ENCODE measurements around the gene CNTNAP5.

Gene CNTNAP5

DNA sequence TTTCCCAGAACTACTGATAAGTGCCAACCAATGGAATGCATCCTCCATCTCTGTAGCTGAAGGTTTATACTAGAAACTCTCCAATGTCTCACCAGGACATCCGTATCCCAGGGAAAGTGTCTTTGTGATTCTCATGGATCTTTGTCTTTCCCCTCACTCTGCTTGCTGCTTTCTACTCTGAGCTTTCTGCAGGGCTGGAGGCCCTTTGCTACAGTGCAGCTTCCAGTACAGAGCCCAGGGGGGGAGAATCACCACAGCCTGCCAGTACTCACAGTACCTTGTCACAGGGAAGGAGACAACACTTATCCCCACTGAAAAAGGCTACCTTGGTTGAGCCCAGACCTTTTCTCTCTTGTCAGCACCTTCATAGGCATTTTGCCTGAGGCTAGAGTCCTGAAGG lies 627.0 kb downstream of the CNTNAP5 start:
- Histone ChIP-seq H2BK12ac (ENCODE audit: low read length in 2 of 2) (no peak overlapping the region), H3K9me3 (ENCODE audit: control insufficient read depth, low read length) (peaks cover under 1% of the 10 kb centered on the region), H3K9ac (ENCODE audit: low read length) (no peak overlapping the region), H2AK5ac (ENCODE audit: low read length, severe bottlenecking) (no peak overlapping the region), H3K18ac (ENCODE audit: low read depth in 1 of 2, low read length in 2 of 2) (no peak overlapping the region), H2BK120ac (ENCODE audit: low read depth, low read length) (no peak overlapping the region), H3K79me1 (replicated peaks; ENCODE audit: low read length, poor library complexity, severe bottlenecking) (no peaks in the 10 kb centered on the region), H3K4me2 (ENCODE audit: low read length, poor library complexity, severe bottlenecking) (no peak overlapping the region), H3K4ac (ENCODE audit: low read depth in 1 of 2, low read length in 2 of 2) (no peak overlapping the region), H2AFZ (ENCODE audit: low read depth, low read length) (no peak overlapping the region), H3K14ac (ENCODE audit: low read length in 2 of 2) (no peak overlapping the region), H3K36me3 (ENCODE audit: control insufficient read depth in 1 of 2, insufficient read depth in 2 of 2, low read depth in 1 of 2, low read length in 2 of 2) (no peaks in the 10 kb centered on the region), H3K4me3 (ENCODE audit: insufficient read depth in 1 of 2, low read depth in 1 of 2, low read length in 2 of 2) (no peak overlapping the region), H4K91ac (ENCODE audit: low read length) (no peak overlapping the region), H3K27me3 (ENCODE audit: control insufficient read depth in 1 of 2, insufficient read depth in 1 of 2, low read length in 2 of 2) (no peaks in the 10 kb centered on the region), H4K8ac (ENCODE audit: low read length) (no peak overlapping the region), H3K4me1 (ENCODE audit: control insufficient read depth, insufficient read depth, low read depth, low read length) (peaks cover 2% of the 10 kb centered on the region), H3K23ac (ENCODE audit: low read length in 2 of 2) (no peak overlapping the region), H2BK15ac (ENCODE audit: low read depth, poor library complexity, severe bottlenecking) (no peak overlapping the region), H2BK5ac (ENCODE audit: low read depth, low read length, poor library complexity, severe bottlenecking) (no peak overlapping the region), H3K27ac (ENCODE audit: low read length, poor library complexity, severe bottlenecking) (no peak overlapping the region)
- WGBS, result 78% methylated on average over 1 of the region's 1 CpG
- DNase-seq, result no peak

DNA sequence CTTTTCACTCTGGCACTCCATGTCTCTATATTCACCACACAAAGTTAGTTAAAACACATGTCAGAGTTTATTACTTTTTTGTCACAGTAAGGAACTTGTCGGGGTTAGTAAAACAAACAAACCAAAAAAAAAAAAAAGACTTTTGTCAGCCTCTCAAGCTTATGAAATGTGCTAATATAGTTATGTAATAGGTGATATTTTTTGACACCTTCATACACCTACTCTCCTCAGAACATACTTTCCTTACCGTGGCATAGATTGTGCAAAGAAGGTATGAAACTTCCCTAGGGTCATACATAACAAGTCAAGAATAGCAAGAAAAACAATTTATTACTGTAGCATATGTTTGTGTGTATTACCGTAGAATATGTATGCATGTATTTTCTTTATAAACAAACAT lies 633.3 kb downstream of the CNTNAP5 start:
- Histone ChIP-seq H3K27me3 (ENCODE audit: control insufficient read depth in 1 of 2, insufficient read depth in 1 of 2, low read length in 2 of 2) (no peaks in the 10 kb centered on the region), H3K27ac (ENCODE audit: low read length, poor library complexity, severe bottlenecking) (no peak overlapping the region), H2BK12ac (ENCODE audit: low read length in 2 of 2) (no peak overlapping the region), H3K23ac (ENCODE audit: low read length in 2 of 2) (no peak overlapping the region), H3K18ac (ENCODE audit: low read depth in 1 of 2, low read length in 2 of 2) (no peak overlapping the region), H3K14ac (ENCODE audit: low read length in 2 of 2) (no peak overlapping the region), H3K9me3 (ENCODE audit: control insufficient read depth, low read length) (peaks cover 14% of the 10 kb centered on the region), H3K4me1 (ENCODE audit: control insufficient read depth, insufficient read depth, low read depth, low read length) (no peaks in the 10 kb centered on the region), H4K91ac (ENCODE audit: low read length) (no peak overlapping the region), H2BK120ac (ENCODE audit: low read depth, low read length) (no peak overlapping the region), H3K79me1 (replicated peaks; ENCODE audit: low read length, poor library complexity, severe bottlenecking) (no peaks in the 10 kb centered on the region), H2BK5ac (ENCODE audit: low read depth, low read length, poor library complexity, severe bottlenecking) (no peak overlapping the region), H3K36me3 (ENCODE audit: control insufficient read depth in 1 of 2, insufficient read depth in 2 of 2, low read depth in 1 of 2, low read length in 2 of 2) (no peaks in the 10 kb centered on the region), H2AK5ac (ENCODE audit: low read length, severe bottlenecking) (no peak overlapping the region), H3K4ac (ENCODE audit: low read depth in 1 of 2, low read length in 2 of 2) (no peak overlapping the region), H3K4me3 (ENCODE audit: insufficient read depth in 1 of 2, low read depth in 1 of 2, low read length in 2 of 2) (no peak overlapping the region), H4K8ac (ENCODE audit: low read length) (no peak overlapping the region), H3K4me2 (ENCODE audit: low read length, poor library complexity, severe bottlenecking) (no peak overlapping the region), H3K9ac (ENCODE audit: low read length) (no peak overlapping the region), H2BK15ac (ENCODE audit: low read depth, poor library complexity, severe bottlenecking) (no peak overlapping the region), H2AFZ (ENCODE audit: low read depth, low read length) (no peak overlapping the region)
- no peak for DNase-seq
- no CpG with 5 or more reads among the region's 3 CpGs for WGBS

DNA sequence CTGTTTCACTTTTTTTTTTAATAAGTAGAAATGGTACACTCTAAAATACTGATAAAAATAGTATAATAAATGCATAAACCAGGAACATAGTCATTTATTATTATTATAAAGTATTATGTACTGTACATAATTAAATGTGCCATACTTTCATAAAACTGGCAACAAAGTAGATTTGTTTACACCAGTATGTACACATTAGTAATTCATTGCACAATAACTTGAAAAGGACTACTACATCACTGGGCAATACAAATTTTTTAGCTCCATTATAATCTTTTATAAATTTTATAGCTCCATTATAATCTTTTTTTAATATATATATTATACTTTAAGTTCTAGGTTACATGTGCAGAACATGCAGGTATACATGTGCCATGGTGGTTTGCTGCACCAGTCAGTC lies 636.5 kb downstream of the CNTNAP5 start:
- no peak overlapping the region for H2AFZ ChIP-seq (ENCODE audit: low read depth, low read length)
- no peak overlapping the region for H3K27ac ChIP-seq (ENCODE audit: low read length, poor library complexity, severe bottlenecking)
- no peak overlapping the region for H3K4me2 ChIP-seq (ENCODE audit: low read length, poor library complexity, severe bottlenecking)
- no peak overlapping the region for H3K4me3 ChIP-seq (ENCODE audit: insufficient read depth in 1 of 2, low read depth in 1 of 2, low read length in 2 of 2)
- H3K79me1 ChIP-seq (replicated peaks; ENCODE audit: low read length, poor library complexity, severe bottlenecking), result no peaks in the 10 kb centered on the region
- H2BK5ac ChIP-seq (ENCODE audit: low read depth, low read length, poor library complexity, severe bottlenecking), result no peak overlapping the region
- no peak overlapping the region for H2AK5ac ChIP-seq (ENCODE audit: low read length, severe bottlenecking)
- no peak overlapping the region for H2BK15ac ChIP-seq (ENCODE audit: low read depth, poor library complexity, severe bottlenecking)
- H3K9me3 ChIP-seq (ENCODE audit: control insufficient read depth, low read length), result peaks cover 14% of the 10 kb centered on the region
- DNase-seq, result no peak
- H3K23ac ChIP-seq (ENCODE audit: low read length in 2 of 2), result no peak overlapping the region
- H4K91ac ChIP-seq (ENCODE audit: low read length), result no peak overlapping the region
- H3K4ac ChIP-seq (ENCODE audit: low read depth in 1 of 2, low read length in 2 of 2), result no peak overlapping the region
- H2BK120ac ChIP-seq (ENCODE audit: low read depth, low read length), result no peak overlapping the region
- H3K18ac ChIP-seq (ENCODE audit: low read depth in 1 of 2, low read length in 2 of 2), result no peak overlapping the region
- no peak overlapping the region for H4K8ac ChIP-seq (ENCODE audit: low read length)
- H3K36me3 ChIP-seq (ENCODE audit: control insufficient read depth in 1 of 2, insufficient read depth in 2 of 2, low read depth in 1 of 2, low read length in 2 of 2), result no peaks in the 10 kb centered on the region
- H3K14ac ChIP-seq (ENCODE audit: low read length in 2 of 2), result no peak overlapping the region
- H3K9ac ChIP-seq (ENCODE audit: low read length), result no peak overlapping the region
- no peak overlapping the region for H2BK12ac ChIP-seq (ENCODE audit: low read length in 2 of 2)
- H3K27me3 ChIP-seq (ENCODE audit: control insufficient read depth in 1 of 2, insufficient read depth in 1 of 2, low read length in 2 of 2), result no peaks in the 10 kb centered on the region
- H3K4me1 ChIP-seq (ENCODE audit: control insufficient read depth, insufficient read depth, low read depth, low read length), result no peaks in the 10 kb centered on the region

DNA sequence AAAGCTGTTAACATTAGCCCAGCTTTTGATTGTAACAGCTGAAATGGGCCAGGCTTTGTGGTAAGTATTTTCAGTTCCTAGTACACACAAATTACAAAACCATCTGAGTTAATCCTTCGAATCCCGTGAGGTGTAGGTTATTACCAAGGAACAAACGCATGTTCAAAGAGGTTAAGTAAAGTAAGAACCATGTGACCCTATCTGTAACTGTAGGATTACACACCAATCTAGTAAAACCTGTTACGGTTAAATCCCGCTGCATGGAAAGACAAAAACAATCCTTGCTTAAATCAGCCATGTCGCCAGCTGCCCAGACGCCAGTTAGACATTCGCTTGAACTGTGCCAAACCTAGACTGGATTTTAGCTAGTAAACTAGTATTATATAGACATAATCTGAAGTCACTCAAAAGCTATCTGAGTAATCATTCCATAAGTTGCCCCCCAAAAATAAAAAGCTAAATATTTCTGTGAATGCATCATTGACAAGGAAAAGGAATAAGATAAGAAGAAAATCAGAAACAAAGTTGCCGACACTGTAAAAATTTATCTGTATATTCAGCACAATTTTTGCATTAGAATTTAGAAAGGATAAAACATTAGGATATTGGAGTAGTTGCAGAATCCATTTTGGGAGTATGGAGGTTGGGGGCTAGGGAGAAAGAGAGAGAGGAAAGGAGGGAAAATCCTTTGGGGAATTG lies 638.0 kb downstream of the CNTNAP5 start:
- H3K4ac ChIP-seq (ENCODE audit: low read depth in 1 of 2, low read length in 2 of 2), result no peak overlapping the region
- no peak overlapping the region for H2BK5ac ChIP-seq (ENCODE audit: low read depth, low read length, poor library complexity, severe bottlenecking)
- no peak overlapping the region for H4K91ac ChIP-seq (ENCODE audit: low read length)
- H4K8ac ChIP-seq (ENCODE audit: low read length), result no peak overlapping the region
- no peaks in the 10 kb centered on the region for H3K79me1 ChIP-seq (replicated peaks; ENCODE audit: low read length, poor library complexity, severe bottlenecking)
- H3K18ac ChIP-seq (ENCODE audit: low read depth in 1 of 2, low read length in 2 of 2), result no peak overlapping the region
- no peak overlapping the region for H3K9ac ChIP-seq (ENCODE audit: low read length)
- no peaks in the 10 kb centered on the region for H3K4me1 ChIP-seq (ENCODE audit: control insufficient read depth, insufficient read depth, low read depth, low read length)
- no peak overlapping the region for H3K23ac ChIP-seq (ENCODE audit: low read length in 2 of 2)
- no peak for DNase-seq
- H3K4me3 ChIP-seq (ENCODE audit: insufficient read depth in 1 of 2, low read depth in 1 of 2, low read length in 2 of 2), result no peak overlapping the region
- no peak overlapping the region for H2AFZ ChIP-seq (ENCODE audit: low read depth, low read length)
- no peak overlapping the region for H2BK120ac ChIP-seq (ENCODE audit: low read depth, low read length)
- no peak overlapping the region for H2BK15ac ChIP-seq (ENCODE audit: low read depth, poor library complexity, severe bottlenecking)
- WGBS, result 93% methylated on average over 7 of the region's 9 CpGs
- H3K36me3 ChIP-seq (ENCODE audit: control insufficient read depth in 1 of 2, insufficient read depth in 2 of 2, low read depth in 1 of 2, low read length in 2 of 2), result no peaks in the 10 kb centered on the region
- peaks cover 7% of the 10 kb centered on the region for H3K9me3 ChIP-seq (ENCODE audit: control insufficient read depth, low read length)
- no peak overlapping the region for H3K4me2 ChIP-seq (ENCODE audit: low read length, poor library complexity, severe bottlenecking)
- no peak overlapping the region for H3K14ac ChIP-seq (ENCODE audit: low read length in 2 of 2)
- no peak overlapping the region for H2BK12ac ChIP-seq (ENCODE audit: low read length in 2 of 2)
- no peak overlapping the region for H2AK5ac ChIP-seq (ENCODE audit: low read length, severe bottlenecking)
- no peak overlapping the region for H3K27ac ChIP-seq (ENCODE audit: low read length, poor library complexity, severe bottlenecking)
- H3K27me3 ChIP-seq (ENCODE audit: control insufficient read depth in 1 of 2, insufficient read depth in 1 of 2, low read length in 2 of 2), result no peaks in the 10 kb centered on the region
